Astrocyte (in vitro differentiated cells and primary cell): ENCODE results near the gene CILP2. TPM values are rescaled to one million over a fixed set of nuclear protein-coding genes. Genes with fewer than 3 reads are reported as not detected.

ENCODE experiments used
- DNase-seq: peaks from one replicate; pipeline ENCODE4 v3.0.0-alpha.2; 2010; ENCODE audit warnings: low read depth
- FAIRE-seq: peaks from 2 replicates; lab custom pipeline; 2011; peaks lifted over from hg19 to GRCh38; lab: Jason Lieb, UNC
- H2AFZ ChIP-seq: 2 replicates; pipeline ENCODE4 v1.6.0; 2012; ENCODE audit warnings: low read depth, low read length, inconsistent platforms
- H3K27ac ChIP-seq: 2 replicates; pipeline ENCODE4 v1.5.1; 2011; ENCODE audit warnings: low read depth, low read length, inconsistent platforms
- H3K27me3 ChIP-seq: 2 replicates; pipeline ENCODE4 v1.6.0; 2011; ENCODE audit warnings: low read length, inconsistent platforms; ENCODE audit not compliant: insufficient read depth
- H3K36me3 ChIP-seq: 2 replicates; pipeline ENCODE4 v1.5.1; 2011; ENCODE audit warnings: low read length, inconsistent platforms; ENCODE audit not compliant: insufficient read depth
- H3K4me1 ChIP-seq: 2 replicates; pipeline ENCODE4 v1.5.1; 2011; ENCODE audit warnings: low read length, inconsistent platforms; ENCODE audit not compliant: insufficient read depth
- H3K4me2 ChIP-seq: 2 replicates; pipeline ENCODE4 v1.6.0; 2012; ENCODE audit warnings: low read length, inconsistent platforms
- H3K4me3 ChIP-seq: 2 replicates; pipeline ENCODE4 v1.5.1; 2011; ENCODE audit warnings: low read depth, mild to moderate bottlenecking, low read length, inconsistent platforms; ENCODE audit not compliant: insufficient read depth
- H3K79me2 ChIP-seq: 2 replicates; pipeline ENCODE4 v1.6.0; 2012; ENCODE audit warnings: mild to moderate bottlenecking, low read length, inconsistent platforms; ENCODE audit not compliant: insufficient read depth
- H3K9ac ChIP-seq: 2 replicates; pipeline ENCODE4 v1.6.0; 2012; ENCODE audit warnings: mild to moderate bottlenecking, low read length, inconsistent platforms
- H3K9me3 ChIP-seq: 2 replicates; pipeline ENCODE4 v1.5.1; 2012; ENCODE audit warnings: low read depth, mild to moderate bottlenecking, low read length, inconsistent platforms; ENCODE audit not compliant: insufficient read depth
- H4K20me1 ChIP-seq: 2 replicates; pipeline ENCODE4 v1.6.0; 2012; ENCODE audit warnings: low read length, inconsistent platforms; ENCODE audit not compliant: insufficient read depth
- H3K27ac Mint-ChIP-seq: one replicate; pipeline ENCODE4 v1.8.0; 2021; ENCODE audit warnings: mild to moderate bottlenecking, mixed read lengths; ENCODE audit not compliant: unreplicated experiment
- H3K27me3 Mint-ChIP-seq: one replicate; pipeline ENCODE4 v1.8.0; 2021; ENCODE audit warnings: low read depth, mixed read lengths; ENCODE audit not compliant: unreplicated experiment
- H3K36me3 Mint-ChIP-seq: one replicate; pipeline ENCODE4 v1.8.0; 2021; ENCODE audit warnings: low read depth, mixed read lengths; ENCODE audit not compliant: unreplicated experiment
- H3K4me1 Mint-ChIP-seq: one replicate; pipeline ENCODE4 v1.8.0; 2021; ENCODE audit warnings: low read depth, mixed read lengths; ENCODE audit not compliant: unreplicated experiment
- H3K4me3 Mint-ChIP-seq: one replicate; pipeline ENCODE4 v1.8.0; 2021; ENCODE audit warnings: mild to moderate bottlenecking, moderate library complexity, mixed read lengths; ENCODE audit not compliant: unreplicated experiment
- H3K9me3 Mint-ChIP-seq: one replicate; pipeline ENCODE4 v1.8.0; 2021; ENCODE audit warnings: mild to moderate bottlenecking, mixed read lengths; ENCODE audit not compliant: unreplicated experiment
- EZH2 ChIP-seq: IDR thresholded peaks from 2 replicates; pipeline ENCODE4 v1.6.1; 2012; ENCODE audit warnings: mild to moderate bottlenecking, low read length, inconsistent platforms; ENCODE audit not compliant: insufficient read depth
- total RNA-seq: library from RNA; stranded (reverse); gene quantifications from 2 replicates; pipeline ENCODE4 v1.2.1, GENCODE V29; 2021
- TF ChIP-seq, protein P1 (sequence below): IDR thresholded peaks from 2 replicates; pipeline ENCODE4 v1.5.1; 2011; ENCODE audit warnings: low read depth, mild to moderate bottlenecking, inconsistent platforms, low read length, moderate library complexity; ENCODE audit not compliant: insufficient read depth

CILP2 gene
- total RNA-seq, 1 donor from 2014 or later: 3.9 TPM

DNA sequence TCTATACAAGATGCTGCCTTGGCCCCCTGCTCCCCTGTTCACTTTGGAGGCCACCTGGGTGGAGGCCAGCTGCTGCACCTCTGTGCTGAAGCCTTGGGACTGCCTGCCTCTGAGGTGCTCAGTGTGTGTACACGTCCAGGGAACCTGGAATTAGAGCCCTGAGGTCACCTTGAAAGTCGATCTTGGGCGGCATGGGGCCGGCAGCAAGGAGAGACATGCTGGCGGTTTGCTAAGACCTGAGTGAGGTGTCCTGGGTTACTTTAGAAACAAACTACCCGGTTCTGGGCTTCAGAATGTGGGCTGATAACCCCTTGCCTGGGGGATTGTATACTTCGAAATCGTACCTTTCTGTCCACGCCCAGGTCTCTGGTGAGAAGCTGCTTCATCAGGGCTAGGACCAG lies 48.3 kb upstream of the CILP2 start:
- H3K4me1 Mint-ChIP-seq: peaks cover 44% of the 10 kb centered on the region
- H3K79me2 ChIP-seq: peaks cover 79% of the 10 kb centered on the region

DNA sequence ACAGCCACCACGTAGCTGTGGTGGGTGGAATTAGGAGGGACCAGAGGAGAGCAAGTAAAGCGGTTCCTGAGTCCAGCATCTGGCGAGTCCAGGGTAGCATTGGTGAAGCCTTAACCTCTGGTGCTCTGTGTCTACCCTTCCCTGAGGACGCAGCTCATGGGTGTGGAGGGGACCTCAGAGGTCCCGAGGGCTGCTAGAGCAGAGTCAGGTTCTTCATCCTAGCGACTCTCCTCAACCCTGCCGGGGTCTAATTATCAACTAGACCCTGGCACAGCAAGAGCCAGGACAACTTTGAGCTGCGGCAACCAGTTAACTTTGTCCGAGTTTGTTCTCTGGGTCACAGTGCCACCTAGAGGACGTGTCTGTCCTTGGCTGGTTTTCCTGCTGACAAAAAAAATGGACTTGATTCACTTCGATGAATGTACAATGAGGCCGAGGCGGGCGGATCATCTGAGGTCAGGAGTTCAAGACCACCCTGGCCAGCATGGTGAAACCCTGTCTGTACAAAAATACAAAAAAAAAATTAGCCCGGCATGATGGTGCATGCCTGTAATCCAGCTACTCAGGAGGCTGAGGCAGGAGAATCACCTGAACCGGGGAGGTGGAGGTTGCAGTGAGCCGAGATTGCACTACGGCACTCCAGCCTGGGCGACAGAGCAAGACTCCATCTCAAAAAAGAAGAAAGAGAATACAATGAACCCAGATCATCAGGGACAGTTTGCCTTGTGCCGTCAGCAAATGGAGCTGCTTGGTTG lies 47.7 kb upstream of the CILP2 start:
- peak; percentile 87 for FAIRE-seq
- no peak for TF ChIP-seq EZH2
- TF ChIP-seq, protein P1, sequence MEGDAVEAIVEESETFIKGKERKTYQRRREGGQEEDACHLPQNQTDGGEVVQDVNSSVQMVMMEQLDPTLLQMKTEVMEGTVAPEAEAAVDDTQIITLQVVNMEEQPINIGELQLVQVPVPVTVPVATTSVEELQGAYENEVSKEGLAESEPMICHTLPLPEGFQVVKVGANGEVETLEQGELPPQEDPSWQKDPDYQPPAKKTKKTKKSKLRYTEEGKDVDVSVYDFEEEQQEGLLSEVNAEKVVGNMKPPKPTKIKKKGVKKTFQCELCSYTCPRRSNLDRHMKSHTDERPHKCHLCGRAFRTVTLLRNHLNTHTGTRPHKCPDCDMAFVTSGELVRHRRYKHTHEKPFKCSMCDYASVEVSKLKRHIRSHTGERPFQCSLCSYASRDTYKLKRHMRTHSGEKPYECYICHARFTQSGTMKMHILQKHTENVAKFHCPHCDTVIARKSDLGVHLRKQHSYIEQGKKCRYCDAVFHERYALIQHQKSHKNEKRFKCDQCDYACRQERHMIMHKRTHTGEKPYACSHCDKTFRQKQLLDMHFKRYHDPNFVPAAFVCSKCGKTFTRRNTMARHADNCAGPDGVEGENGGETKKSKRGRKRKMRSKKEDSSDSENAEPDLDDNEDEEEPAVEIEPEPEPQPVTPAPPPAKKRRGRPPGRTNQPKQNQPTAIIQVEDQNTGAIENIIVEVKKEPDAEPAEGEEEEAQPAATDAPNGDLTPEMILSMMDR: peak; percentile 77
- Mint-ChIP-seq H3K9me3 (peaks cover under 1% of the 10 kb centered on the region), H3K27me3 (no peaks in the 10 kb centered on the region), H3K4me3 (peak overlapping the region; percentile 57), H3K36me3 (peaks cover 8% of the 10 kb centered on the region), H3K27ac (peak overlapping the region; percentile 95), H3K4me1 (peaks cover 38% of the 10 kb centered on the region)
- Histone ChIP-seq H3K36me3 (peaks cover 12% of the 10 kb centered on the region), H3K27me3 (no peaks in the 10 kb centered on the region), H3K4me3 (no peak overlapping the region), H3K79me2 (peaks cover 76% of the 10 kb centered on the region), H3K27ac (peak overlapping the region; percentile 90), H2AFZ (no peak overlapping the region), H4K20me1 (peaks cover 37% of the 10 kb centered on the region), H3K4me2 (peak overlapping the region; percentile 68), H3K4me1 (peaks cover 38% of the 10 kb centered on the region), H3K9ac (peak overlapping the region; percentile 76), H3K9me3 (no peaks in the 10 kb centered on the region)
- peak; percentile 60 for DNase-seq

More for the DNA sequence above, 48.3 kb upstream of the CILP2 start:
- no peak for FAIRE-seq
- Histone ChIP-seq H3K9ac (peak overlapping the region; percentile 76), H4K20me1 (peaks cover 40% of the 10 kb centered on the region), H3K9me3 (no peaks in the 10 kb centered on the region), H3K27me3 (no peaks in the 10 kb centered on the region), H3K36me3 (peaks cover 12% of the 10 kb centered on the region), H3K4me3 (no peak overlapping the region), H3K4me2 (peak overlapping the region; percentile 68), H2AFZ (no peak overlapping the region), H3K4me1 (peaks cover 44% of the 10 kb centered on the region), H3K27ac (peak overlapping the region; percentile 90)
- DNase-seq: no peak
- Mint-ChIP-seq H3K27me3 (no peaks in the 10 kb centered on the region), H3K9me3 (peaks cover 2% of the 10 kb centered on the region), H3K27ac (peak overlapping the region; percentile 95), H3K4me3 (peak overlapping the region; percentile 57), H3K36me3 (peaks cover 10% of the 10 kb centered on the region)
- TF ChIP-seq, protein P1: no peak
- TF ChIP-seq EZH2: no peak
